Stimulated activated CD4-positive, alpha-beta T cell treated with anti-CD3 and anti-CD28 coated beads, Interleukin-12 subunit alpha, Interleukin-12 subunit beta, amount 100 ng/mL, for 24 hours (primary cell): ENCODE results near the gene PLA2G6.

Source experiments
- DNase-seq, 2 experiments: peaks; one replicate each; pipeline ENCODE4 v3.0.0-alpha.2; 2020; ENCODE audit warnings: low read depth in 2 of 2

Gene PLA2G6

GRCh38 chr22:38110008-38110862 is 71.4 kb downstream of the PLA2G6 start, which contains the start of gene BAIAP2L2:
BAIAP2L2 (minus strand) TSS chr22:38110684; CDS start chr22:38110525, 159 bp downstream.
- DNase-seq = no peak

DNA sequence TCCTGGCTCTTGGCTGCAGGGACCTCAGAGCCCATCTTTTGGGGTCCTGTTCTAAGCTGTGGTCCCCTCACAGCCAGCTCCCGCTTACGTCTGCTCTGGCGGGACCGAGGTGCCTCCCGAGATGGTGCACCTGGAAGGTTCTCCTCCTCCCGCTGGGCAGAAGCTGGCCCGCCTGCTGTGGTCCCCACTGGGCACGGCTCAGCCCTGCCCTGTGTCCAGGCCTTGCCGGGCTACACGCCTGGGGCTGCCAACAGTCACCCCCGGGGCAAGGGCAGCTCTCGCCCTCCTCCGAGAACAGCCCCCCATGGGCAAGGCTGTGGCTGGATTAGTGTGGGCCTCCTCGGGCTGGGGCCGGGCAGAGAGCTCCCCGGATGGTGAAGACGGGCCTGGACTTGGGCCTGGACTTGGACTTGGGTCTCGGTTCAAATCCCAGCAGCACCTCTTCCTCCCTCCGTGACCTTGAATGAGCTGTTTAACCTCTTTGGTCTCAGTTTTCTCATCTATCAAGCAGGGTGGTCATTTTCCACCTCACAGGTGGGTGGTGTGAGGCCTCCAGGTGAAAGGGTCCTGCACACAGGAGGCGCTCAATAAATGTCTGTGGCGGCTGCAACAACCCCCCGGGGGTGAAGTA is 72.1 kb downstream of the PLA2G6 start:
- DNase-seq = no peak

- no peak for DNase-seq
Observed at GRCh38 chr22:38108561-38109319, 72.9 kb downstream of the PLA2G6 start.

GRCh38 chr22:38107692-38108515 is 73.7 kb downstream of the PLA2G6 start:
- no peak for DNase-seq

DNA sequence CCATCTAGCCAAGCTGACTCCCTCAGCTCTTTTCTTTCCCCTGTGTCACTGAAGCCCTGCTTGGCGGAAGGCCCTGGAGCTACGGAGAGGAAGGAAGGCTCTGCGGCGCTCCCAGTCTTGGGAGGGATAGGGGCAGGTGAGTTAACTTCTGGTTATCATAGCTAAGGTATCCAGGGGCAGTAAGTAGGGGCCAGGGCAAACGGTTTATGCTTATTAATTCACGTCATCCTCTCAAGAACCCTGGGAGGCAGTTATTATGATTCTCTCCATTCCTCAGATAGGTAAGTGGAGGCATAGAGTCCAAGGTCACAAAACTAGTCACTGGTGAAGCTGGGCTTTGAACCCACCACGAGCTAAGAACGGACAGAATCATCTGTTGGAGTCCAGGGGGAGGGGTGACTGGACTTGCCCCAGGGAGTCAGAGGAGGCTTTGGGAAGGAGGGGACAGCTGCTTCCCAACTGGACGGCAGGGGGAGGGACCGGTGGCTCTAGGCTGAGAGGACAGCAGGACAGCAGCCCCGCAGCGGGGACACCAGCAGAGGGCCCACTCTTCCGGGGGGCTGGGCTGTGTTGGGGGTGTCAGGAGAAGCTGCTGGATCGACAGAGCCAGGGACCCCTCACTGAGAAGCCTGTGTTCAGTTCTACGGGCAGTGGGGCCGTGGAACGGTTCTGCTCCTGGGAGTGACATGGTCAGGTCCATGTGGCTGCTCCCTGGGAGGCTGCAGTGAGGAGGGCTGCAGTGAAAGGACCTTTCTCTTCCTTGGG is 74.6 kb downstream of the PLA2G6 start:
- no peak for DNase-seq

- no peak for DNase-seq
Observed at GRCh38 chr22:38104084-38104483, 77.5 kb downstream of the PLA2G6 start.

DNA sequence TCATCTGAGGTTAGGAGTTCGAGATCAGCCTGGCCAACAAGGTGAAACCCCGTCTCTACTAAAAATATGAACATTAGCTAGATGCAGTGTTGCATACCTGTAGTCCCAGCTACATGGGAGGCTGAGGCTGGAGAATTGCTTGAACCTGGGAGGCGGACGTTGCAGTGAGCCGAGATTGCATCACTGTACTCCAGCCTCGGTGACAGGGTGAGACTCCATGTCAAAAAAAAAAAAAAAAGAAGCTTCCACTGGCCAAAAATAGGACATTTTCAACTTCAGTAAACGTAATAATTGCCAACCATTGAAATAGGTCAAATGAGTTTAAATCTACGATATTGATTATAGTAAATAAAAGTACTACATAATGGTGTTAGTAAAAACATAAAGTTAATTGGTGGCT is 78.0 kb downstream of the PLA2G6 start:
- DNase-seq = no peak

DNA sequence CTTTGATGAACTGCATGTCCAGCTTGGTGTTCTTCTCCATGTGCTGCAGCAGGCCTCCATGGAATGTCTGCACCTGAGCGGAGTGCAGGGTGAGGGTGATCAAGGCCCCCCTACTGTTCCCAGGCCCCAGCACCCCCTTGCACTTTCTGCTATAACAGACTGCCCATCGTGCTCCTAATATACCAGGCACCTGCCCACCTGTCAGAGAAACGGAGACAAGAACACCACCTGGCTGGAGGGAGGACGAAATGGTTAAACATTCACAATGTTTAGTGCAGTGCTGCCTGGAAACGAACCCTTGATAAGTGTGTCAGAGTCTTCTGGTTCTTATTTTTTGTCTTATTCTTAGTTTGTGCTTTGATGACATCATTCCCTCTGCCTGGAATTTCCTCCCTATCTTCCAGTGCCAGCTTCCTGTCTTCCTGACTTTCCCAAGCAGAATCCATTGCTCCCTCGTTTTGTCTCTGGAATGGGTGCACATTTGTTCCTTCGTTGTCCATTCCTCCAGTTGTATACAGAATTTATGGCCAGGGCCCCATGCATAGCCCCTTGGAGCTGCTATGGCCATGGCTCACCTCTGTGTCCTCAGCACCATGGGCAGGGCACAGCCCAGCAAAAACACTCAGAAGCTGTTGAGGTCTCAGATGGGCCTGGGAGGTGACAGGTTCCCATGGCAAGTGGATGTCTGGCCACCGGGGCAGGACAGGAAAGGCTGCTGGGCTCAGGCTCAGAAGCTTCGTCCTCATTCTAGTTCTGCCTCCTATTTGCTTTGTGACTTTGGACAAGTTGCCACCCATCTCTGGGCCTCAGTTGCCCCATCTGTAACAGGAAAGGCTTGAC is 83.0 kb downstream of the PLA2G6 start:
- DNase-seq = no peak

- no peak for DNase-seq
Observed at GRCh38 chr22:38097557-38098409, 83.8 kb downstream of the PLA2G6 start.

GRCh38 chr22:38097058-38097457 is 84.6 kb downstream of the PLA2G6 start:
- DNase-seq = no peak

GRCh38 chr22:38089474-38089851 is 92.2 kb downstream of the PLA2G6 start:
- no peak for DNase-seq

- DNase-seq = no peak
Observed at GRCh38 chr22:38088629-38089473, 92.8 kb downstream of the PLA2G6 start.

GRCh38 chr22:38087855-38088254 is 93.8 kb downstream of the PLA2G6 start:
- no peak for DNase-seq

DNA sequence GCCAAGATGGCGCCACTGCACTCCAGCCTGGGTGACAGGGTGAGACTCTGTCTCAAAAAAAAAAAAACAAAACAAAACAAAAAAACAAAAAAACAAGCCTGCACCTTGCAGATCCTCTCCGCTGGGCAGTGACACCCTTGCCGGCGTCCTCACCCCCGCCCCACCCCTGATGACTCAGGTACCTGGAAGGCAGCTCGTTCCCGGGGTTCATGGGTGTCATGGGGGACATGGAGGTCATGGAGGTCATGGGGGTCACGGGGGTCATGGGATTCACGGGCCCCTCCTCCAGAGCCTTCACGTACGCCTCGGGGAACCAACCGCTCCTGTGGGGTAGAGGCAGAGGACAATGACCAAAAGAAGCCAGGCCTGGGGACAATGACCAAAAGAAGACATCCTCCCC is 94.7 kb downstream of the PLA2G6 start:
- DNase-seq = no peak

DNA sequence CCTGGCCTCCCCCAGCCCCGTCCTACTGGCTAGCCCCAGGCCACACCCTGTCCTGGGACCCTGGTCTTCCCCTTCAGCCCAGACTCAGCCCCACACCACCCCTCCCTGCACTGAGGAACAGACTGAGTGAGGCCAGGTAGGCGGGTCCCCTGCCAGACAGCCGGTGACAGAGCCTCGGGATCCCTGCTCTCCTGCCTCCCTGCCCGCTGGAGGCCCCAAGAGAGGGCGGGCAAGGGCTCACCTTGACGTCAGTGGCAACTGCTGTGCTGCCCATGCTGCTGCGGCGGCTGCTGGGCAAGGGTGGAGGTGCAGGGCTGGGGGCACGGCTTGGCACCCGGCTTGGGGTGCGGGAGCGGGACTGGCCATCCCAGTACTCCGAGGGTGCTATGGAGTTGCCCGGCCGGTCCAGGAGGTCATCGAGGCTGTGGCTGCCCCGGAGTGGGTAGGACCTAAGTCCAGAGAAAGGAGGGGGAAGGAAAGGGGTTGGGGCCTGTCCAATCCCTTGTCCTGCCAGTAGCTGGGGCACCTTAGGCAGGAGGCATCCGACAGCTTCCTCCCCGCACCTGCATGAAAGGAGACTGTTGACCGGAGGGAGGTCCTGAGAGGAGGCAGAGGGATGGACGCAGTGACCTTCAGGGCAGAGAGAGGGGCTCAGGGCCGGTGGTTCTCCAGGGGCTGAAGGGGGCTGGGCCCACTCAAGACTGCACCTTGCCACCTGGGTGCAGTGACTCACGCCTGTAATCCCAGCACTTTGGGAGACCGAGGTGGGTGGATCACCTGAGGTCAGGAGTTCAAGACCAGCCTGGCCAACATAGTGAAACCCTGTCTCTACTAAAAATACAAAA is 95.4 kb downstream of the PLA2G6 start:
- no peak for DNase-seq

DNA sequence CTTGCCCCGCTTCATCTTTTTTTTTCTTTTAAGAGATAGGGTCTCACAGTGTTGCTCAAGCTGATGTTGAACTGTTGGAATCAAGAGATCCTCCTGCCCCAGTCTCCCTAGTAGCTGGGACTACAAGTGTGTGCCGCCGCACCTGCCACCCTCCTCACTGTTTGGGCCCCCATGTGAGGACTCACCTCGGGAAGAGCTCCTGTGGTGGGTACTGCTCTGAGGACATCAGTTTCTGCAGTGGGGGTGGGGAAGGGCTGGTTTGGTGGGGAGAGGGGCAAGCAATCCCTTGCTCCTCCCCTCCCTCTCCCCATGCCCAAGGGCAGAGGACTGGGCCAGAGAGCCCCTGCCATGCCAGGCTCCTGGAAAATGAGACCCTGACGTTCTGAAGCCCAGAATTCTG is 96.1 kb downstream of the PLA2G6 start:
- no peak for DNase-seq

- DNase-seq = no peak
Observed at GRCh38 chr22:38085056-38085455, 96.6 kb downstream of the PLA2G6 start.
